Measurements from ENCODE around the gene BEX3.
"Not testable (repeated sequence)": the region's sequence is repeated elsewhere in the genome, so short reads cannot be mapped to it uniquely, and the experiment has no call there.

BEX3 gene

GRCh38 chrX:103382877-103383276 is 6.5 kb downstream of the BEX3 start:
- no peak for DNase-seq (ENCODE audit: low read depth, low spot score)

GRCh38 chrX:103384672-103385071 is 8.3 kb downstream of the BEX3 start:
- DNase-seq (ENCODE audit: low read depth, low spot score), result no peak

GRCh38 chrX:103385283-103385830 is 9.0 kb downstream of the BEX3 start:
- DNase-seq (ENCODE audit: low read depth, low spot score), result not testable (repeated sequence)

GRCh38 chrX:103386332-103386731 is 10.0 kb downstream of the BEX3 start:
- no peak for DNase-seq (ENCODE audit: low read depth, low spot score)

- no peak for DNase-seq (ENCODE audit: low read depth, low spot score)
These were observed 17.1 kb downstream of the BEX3 start for GRCh38 chrX:103393487-103393886.

- no peak for DNase-seq (ENCODE audit: low read depth, low spot score)
These were observed 19.8 kb downstream of the BEX3 start for GRCh38 chrX:103396186-103396585.

- no peak for DNase-seq (ENCODE audit: low read depth, low spot score)
These were observed 20.3 kb downstream of the BEX3 start for GRCh38 chrX:103396660-103397059.

- no peak for DNase-seq (ENCODE audit: low read depth, low spot score)
These were observed 21.4 kb downstream of the BEX3 start for GRCh38 chrX:103397707-103398106.

GRCh38 chrX:103398421-103398864 is 22.1 kb downstream of the BEX3 start:
- peak; percentile 37 for DNase-seq (ENCODE audit: low read depth, low spot score)

GRCh38 chrX:103399744-103400143 is 23.4 kb downstream of the BEX3 start:
- no peak for DNase-seq (ENCODE audit: low read depth, low spot score)

- DNase-seq (ENCODE audit: low read depth, low spot score), result no peak
These were observed 24.6 kb downstream of the BEX3 start for GRCh38 chrX:103400931-103401330.

GRCh38 chrX:103404231-103405008 is 28.1 kb downstream of the BEX3 start:
- DNase-seq (ENCODE audit: low read depth, low spot score), result peak; percentile 96

- no peak for DNase-seq (ENCODE audit: low read depth, low spot score)
These were observed 28.6 kb downstream of the BEX3 start for GRCh38 chrX:103405009-103405333.

- no peak for DNase-seq (ENCODE audit: low read depth, low spot score)
These were observed 29.9 kb downstream of the BEX3 start for GRCh38 chrX:103406256-103406655.

GRCh38 chrX:103407776-103408175 is 31.4 kb downstream of the BEX3 start:
- DNase-seq (ENCODE audit: low read depth, low spot score), result no peak

- DNase-seq (ENCODE audit: low read depth, low spot score), result not testable (repeated sequence)
These were observed 35.4 kb downstream of the BEX3 start for GRCh38 chrX:103411721-103412120.

- no peak for DNase-seq (ENCODE audit: low read depth, low spot score)
These were observed 37.5 kb downstream of the BEX3 start for GRCh38 chrX:103413705-103414387.

- DNase-seq (ENCODE audit: low read depth, low spot score), result no peak
These were observed 38.2 kb downstream of the BEX3 start for GRCh38 chrX:103414561-103414960.

GRCh38 chrX:103415068-103415467 is 38.7 kb downstream of the BEX3 start:
- no peak for DNase-seq (ENCODE audit: low read depth, low spot score)

- DNase-seq (ENCODE audit: low read depth, low spot score), result no peak
These were observed 39.2 kb downstream of the BEX3 start for GRCh38 chrX:103415528-103415927.

GRCh38 chrX:103417370-103417769 is 41.0 kb downstream of the BEX3 start:
- DNase-seq (ENCODE audit: low read depth, low spot score), result no peak

- no peak for DNase-seq (ENCODE audit: low read depth, low spot score)
These were observed 41.6 kb downstream of the BEX3 start for GRCh38 chrX:103417933-103418332.

- DNase-seq (ENCODE audit: low read depth, low spot score), result no peak
These were observed 42.5 kb downstream of the BEX3 start for GRCh38 chrX:103418811-103419340.

Measured in ELF-1 (cell line).